NCI-H526 (cell line): ENCODE results near the gene SLC12A5.
"Not testable (repeated sequence)": the region's sequence is repeated elsewhere in the genome, so short reads cannot be mapped to it uniquely, and the experiment has no call there.

Source experiments
- DNase-seq, 2 experiments: peaks; one replicate each; lab custom pipeline; 2025; lab: John Stamatoyannopoulos, UW

The SLC12A5 gene

DNA sequence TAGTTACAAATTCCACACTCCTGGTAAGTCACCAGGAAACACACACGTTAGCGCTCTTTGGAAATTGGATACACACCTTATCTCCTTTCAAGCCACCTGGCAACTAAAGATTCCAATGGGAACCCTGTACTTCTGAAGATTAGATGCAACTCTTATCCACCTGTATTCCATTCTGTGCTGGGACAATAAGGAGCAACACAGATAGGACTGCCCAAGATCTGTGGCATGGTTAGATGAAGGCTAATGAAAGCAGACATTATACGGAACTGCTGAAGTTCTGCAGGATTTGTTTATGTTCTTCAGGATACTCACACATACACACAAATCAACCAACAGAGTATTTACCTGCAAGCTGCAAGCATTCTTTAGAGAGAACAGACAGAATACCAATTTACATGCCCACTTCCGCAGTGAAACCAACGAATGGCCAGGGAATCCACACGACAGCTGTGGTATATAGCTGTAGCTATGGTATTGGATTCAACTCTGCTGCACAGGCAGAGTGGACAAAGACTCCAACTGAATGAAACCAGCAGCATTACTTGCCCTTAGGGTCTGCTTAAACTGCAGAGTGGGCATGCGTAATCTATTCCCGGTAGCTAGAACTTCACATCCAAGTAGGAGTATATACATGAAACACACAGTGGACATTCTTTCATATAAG, 48.8 kb downstream of the SLC12A5 start:
- no peak for DNase-seq

DNA sequence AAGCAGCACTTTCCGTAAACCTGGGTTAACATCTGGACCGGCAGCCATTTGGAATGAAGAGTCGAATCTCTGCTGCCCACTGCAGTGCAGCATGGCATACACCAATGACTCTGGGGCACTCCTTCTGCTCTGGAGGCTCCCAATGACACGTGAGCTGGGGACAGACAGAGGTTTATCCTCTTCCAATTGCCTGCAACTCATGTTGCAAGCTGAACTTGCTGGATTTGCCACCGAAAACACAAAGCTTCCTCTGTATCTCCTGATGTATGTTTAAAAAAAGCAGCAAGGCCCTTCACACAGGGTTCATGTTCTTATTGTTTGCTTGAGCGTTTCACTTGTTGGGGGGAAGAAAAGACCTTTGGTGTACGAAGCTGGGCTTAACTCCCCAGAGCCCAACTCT, 49.9 kb downstream of the SLC12A5 start:
- no peak for DNase-seq

DNA sequence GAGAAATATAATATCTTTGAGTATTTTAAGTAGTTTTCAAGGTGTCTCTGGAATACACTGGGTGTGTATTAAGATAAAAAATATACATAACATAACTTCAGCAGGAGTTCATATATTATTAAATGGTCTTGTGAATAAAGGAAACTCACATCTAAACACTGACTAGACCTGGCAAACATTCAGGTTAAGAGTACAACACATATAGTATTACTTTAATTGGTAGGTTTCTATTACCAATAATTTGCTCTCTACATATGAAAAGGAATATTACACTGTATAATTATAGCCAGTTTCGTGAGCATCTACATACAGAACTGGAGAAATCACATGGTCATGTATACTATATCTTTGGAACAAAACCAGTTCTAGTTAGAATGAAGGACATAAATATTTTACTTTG, 52.1 kb downstream of the SLC12A5 start:
- no peak for DNase-seq

DNA sequence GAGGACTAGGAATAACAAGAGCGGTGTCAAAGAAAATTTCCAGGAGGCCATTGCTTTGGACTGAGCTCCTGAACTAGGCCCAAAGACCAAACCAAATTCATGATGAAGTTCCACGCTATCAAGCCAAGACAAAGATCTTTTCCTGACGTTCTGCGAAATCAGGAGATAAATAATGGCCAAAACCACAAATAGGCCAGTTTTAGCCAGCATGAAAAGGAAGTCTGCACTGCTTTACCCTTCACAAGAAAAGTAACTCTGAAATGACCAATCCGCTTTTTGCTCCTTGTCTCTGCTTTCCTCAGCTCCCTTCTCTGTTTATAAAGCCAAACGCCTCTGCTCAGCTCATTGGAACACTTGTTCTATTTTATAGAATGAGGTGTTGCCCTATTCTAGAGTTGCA, 54.1 kb downstream of the SLC12A5 start:
- no peak for DNase-seq

DNA sequence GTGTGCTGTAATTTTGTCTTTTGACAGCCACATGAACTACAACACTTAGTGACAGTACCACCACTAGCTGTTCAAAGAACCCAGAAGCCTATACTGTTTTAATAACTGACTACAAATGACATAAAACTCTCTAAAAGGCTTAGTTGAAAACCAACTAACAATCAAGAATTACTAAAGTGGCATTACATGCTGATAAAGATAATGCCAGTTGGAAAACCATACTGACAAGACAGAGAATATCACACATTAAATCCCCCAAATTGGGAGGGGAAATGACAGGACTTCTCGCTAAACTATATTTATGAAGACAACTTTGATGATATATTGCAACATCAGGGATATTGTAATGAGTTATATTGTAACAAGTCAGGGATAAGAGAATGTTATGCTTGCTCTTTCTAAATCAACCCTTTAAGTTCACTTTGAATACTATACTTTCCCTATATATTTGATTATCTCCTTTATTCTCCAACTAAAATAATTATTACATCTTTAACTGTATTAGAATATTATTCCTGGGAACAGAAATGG, 54.6 kb downstream of the SLC12A5 start:
- DNase-seq = no peak

DNA sequence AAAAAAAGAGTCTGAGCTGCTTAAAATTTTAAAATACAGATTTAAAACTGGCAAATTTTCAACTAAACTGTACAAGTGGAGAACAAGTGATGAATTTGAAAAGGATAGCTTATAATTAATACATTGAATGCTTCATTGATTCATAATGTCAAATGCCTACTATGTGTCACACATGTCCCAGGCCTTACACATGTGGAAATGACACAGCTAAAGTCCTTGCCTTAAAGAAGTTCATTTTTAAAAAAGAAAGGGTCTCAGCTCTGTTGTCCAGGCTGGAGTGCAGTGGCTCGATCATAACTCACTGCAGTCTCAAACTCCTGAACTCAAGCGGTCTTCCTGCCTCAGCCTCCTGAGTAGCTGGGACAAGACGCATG, 55.8 kb downstream of the SLC12A5 start:
- no peak for DNase-seq

DNA sequence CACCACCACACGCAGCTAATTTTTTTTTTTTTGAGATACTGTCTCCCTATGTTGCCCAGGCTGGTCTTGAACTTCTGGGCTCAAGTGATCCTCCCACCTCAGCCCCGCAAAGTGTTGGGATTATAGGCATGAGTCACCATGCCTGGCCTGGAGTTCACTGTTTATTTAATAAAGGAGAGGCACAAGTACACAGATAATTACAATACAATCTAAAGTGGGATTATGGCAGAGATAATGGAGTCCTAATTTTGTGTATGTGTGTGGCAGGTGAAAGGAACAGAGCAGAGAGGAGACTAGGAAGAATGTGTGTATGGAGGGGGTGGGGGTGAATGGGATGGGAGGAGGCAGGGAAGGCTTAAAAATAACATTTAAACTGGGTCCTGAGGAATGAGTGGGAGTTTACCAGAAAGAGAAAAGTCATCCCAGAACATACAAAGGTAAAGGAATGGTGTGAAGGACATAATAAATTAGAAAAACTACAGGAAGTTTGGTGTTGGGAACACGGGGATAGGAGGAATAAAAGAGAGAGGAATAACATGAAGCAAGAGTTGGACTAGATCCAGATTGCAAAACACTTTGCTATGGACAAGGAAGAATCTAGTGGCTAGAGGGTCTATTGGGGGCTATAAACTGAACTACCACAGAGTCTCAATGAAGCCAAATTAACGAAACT, 56.3 kb downstream of the SLC12A5 start:
- DNase-seq = no peak

DNA sequence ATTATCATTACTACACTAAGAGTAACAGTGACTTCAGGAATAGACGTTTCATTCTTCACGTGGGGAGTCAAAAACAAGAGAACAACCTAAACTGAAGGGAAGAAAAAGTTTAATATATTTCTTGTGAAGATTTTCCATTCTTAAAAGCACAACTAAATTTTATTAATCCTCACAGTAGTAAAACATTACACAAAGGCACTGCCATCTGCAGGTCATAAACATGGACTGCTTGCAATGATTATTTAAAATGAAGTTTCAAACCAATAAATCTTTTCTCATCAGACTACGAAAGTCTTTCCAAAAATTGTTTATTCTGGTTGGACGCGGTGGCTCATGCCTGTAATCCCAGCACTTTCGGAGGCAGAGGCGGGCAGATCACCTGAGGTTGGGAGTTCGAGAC, 58.1 kb downstream of the SLC12A5 start:
- no peak for DNase-seq

DNA sequence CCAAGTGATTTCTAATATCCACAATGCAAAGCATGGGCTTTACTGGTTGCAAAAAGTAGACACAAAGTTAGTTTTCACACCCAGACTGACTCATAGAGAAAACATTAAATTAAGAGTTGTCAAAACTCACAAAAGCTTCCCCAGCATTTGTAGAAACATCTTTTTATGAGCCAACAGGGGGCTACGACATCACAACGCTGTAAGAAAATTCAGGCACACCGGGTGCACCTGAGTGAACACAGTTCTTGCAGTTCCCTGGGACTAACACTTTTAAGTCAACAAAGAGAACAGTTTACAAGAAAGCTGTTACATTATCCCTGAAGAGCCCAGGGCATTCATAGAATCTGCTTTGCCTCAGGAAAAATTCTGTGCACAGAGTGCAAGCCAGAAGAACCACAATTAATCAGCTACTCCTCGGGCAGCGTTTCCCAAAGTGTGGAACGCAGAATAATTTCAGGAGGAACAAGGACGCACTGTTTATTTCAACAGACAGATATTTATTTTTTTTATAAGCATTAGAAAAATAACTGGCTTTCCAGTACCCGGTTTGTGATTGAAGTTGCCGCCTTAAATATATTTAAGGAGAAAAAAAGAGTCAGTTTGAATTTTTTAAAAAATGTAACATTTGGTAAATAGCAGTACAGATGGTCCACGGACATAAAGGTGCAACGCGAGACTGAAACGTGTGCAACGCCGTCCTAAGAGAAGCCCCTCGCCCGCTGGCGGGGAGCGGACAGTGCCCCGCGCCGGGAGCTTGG, 59.6 kb downstream of the SLC12A5 start:
- peak in 1 of 2 experiments; percentile 23 for DNase-seq

DNA sequence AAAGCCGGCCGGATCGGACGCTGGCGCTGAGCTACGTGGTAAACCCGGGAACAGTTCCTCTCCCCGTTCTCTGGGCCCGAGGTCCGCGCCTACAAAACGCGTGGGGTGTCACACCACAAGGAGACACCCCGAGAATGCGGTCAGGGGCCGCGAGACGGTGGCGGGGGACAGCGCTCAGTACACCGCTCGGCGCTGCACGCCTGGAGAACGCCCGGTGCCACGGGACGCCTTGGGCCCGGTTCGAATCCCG, 60.1 kb downstream of the SLC12A5 start:
- DNase-seq = peak; percentile 13 to 77

DNA sequence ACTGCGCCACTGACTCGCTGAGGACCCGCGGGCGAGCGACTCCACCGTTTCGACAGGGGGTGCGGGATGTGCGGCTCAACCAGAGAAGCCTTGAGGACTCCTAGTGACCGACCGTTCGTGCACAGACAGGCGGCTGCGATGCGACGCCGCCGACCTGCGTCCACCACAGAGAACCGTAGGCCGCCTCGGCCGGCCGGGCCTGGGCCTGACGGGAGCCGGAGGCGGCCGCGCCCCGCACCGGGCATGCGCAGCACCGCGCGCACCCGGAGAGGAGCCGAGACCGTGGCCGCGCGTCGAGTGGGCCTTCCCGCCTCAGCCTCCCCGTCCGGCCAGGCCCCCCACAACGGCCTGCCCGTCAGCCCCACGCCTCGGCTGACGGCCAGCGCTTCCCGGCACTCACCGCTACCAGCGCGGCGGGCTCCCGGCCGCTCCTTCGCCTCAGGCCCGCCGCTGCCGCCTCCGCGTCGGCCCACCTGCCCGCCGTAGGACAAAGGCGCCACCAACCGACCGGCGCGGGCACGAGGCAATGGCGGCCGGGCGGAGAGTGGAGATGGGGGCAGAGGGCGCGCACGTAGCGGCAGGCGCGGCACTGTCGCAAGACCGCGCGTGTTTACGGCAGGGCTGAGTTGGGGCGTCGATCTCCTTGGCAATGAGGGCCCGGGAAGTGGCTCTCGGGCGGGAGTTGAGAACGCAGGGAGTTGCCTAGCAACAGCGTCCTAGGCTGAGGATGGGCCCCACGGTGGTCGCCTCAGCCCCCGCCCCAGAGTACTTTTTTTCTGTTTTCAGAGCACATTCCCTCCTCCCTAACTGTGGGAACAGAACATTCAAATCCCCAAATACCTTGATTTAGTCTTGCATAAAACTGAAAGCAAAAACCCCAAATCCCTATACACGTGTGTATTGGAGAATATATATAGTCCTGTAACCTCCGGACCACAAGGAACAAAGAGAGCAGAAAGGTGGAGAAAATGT, 60.7 kb downstream of the SLC12A5 start, which contains the start of gene NCOA5:
Gene NCOA5 (minus strand): TSS at position 546 of the 972 bp plus-strand sequence. CDS start 10,538 bp downstream, outside the sequence.
- peak; percentile 95 to 99 for DNase-seq

DNA sequence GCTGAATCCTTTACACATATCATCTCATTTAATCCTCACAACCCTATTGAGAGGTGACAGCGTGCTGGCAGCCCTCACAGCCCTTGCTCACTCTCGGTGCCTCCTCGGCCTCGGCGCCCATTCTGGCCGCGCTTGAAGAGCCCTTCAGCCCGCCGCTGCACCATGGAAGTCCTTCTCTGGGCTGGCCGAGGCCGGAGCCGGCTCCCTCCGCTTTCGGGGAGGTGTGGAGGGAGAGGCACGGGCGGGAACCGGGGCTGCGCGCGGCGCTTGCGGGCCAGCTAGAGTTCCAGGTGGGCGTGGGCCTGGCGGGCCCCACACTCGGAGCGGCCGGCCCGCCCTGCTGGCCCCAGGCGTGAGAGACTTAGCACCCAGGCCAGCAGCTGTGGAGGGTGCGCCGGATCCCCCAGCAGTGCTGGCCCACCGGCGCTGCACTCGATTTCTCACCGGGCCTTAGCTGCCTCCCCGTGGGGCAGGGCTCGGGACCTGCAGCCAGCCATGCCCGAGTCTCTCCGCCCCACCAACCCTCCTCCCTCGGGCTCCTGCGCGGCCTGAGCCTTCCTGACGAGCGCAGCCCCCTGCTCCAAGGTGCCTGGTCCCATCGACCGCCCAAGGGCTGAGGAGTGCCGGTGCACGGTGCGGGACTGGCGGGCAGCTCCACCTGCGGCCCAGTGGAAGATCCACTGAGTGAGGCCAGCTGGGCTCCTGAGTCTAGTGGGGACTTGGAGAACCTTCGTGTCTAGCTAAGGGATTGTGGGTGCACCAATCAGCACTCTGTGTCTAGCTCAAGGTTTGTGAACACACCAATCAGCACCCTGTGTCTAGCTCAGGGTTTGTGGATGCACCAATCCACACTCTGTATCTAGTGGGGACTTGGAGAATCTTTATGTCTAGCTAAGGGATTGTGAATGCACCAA, 62.9 kb downstream of the SLC12A5 start:
- DNase-seq = not testable (repeated sequence)

DNA sequence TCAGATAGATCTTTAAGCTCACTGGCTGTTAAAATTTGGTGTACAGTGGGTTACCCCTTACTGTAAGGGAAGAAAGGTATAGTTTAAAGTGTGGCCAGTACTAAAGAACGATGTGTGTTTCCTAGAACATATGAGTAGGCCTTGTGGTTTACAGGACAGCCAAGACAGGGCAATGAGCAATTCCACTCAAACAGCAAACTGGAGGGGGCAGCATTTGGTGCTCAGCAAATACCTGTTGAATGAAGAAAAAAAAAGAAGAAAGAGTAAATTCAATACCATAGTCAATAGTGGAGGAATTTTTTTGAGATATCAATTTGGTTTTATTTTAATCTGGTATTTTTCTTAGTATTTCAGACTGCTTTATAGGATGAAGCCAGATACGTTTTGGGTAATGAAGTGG, 64.5 kb downstream of the SLC12A5 start:
- DNase-seq = no peak

DNA sequence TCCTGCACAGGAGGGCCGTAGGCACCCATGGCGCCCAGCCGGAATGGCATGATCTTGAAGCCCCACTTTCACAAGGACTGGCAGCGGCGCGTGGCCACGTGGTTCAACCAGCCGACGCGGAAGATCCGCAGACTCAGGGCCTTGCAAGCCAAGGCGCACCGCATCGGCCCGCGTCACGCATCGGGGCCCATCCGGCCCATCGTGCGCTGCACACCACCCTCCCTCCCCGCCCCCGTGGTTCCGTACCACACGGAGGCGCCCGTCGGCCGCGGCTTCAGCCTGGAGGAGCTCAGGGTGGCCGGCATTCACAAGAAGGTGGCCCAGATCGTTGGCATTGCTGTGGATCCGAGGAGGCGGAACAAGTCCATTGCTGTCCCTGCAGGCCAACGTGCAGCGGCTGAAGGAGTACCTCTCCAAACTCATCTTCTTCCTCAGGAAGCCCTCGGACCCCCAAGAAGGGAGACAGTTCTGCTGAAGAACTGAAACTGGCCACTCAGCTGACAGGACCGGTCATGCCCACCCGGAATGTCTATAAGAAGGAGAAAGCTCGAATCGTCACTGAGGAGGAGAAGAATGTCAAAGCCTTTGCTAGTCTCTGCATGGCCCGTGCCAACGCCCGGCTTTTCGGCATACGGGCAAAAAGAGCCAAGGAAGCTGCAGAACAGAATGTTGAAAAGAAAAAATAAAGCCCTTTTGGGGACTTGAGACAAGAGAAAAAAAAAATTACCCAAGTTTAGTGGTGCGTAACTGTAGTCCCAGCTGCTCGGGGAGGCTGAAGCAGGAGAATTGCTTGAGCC, 70.7 kb downstream of the SLC12A5 start:
- peak in 1 of 2 experiments; percentile 64 for DNase-seq

DNA sequence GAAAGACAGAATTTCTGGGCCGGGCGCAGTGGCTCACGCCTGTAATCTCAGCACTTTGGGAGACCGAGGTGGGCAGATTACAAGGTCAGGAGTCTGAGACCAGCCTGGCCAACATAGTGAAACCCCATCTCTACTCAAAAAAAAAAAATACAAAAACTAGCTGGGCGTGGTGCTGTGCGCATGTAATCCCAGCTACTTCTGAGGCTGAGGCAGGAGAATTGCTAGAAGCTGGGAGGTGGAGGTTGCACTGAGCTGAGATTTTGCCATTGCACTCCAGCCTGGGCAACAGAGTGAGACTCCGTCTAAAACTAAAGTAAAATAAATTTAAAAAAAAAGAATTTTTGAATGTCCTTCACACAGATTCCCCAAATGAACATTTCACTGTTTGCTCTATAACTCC, 71.4 kb downstream of the SLC12A5 start:
- DNase-seq = not testable (repeated sequence)

DNA sequence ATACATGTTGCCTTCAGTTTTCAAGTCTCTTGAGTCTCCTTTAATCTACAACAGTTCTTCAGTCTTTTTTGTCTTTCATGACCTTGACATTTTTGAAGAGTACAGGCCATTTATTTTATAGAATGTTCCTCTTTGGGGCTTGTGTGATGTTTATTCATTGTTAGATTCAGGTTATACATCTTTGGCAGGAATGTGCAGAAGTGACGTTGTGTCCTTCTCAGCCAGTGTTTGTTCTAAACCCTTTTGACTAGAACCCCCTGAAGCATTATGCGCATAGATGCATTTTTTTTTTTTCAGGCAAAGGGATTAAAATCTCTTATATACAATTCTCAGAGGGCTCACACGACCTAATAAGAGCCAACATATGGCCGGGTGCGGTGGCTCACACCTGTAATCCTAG, 72.0 kb downstream of the SLC12A5 start:
- no peak for DNase-seq

DNA sequence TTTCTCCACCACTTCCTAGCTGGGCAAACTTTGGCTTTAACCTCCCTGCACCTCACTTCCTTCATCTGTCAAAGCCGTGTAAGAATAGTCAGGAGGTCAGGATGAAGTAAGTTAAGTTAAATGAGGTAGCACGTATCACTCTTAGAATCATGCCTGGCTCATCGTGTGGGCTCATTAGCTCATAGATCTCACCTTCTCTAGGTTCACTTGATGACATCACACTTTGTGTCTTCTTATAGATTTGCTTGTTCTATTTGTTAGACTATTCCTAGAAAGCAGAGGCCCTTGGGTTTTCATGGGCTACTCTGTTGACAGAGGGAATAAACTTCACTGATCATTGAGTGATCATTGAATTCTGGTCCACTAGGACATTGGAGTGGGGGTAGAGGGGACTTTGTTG, 72.9 kb downstream of the SLC12A5 start:
- no peak for DNase-seq

DNA sequence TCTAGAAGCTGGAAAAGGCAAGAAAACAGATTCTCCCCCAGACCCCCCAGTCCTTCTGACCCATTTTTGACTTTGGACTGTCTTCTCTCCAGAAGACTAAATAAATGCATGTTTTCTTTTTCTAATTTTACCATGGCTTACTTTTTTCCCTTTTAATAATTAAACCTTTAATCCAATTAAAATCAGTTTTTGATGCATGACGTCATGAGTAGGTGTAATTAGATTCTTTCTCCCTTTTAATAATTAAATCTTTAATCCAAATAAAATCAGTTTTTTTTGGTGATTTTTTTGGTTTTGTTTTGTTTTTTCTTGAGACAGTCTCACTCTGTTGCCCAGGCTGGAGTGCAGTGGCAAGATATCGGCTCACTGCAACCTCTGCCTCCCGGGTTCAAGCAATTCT, 73.9 kb downstream of the SLC12A5 start:
- DNase-seq = no peak

DNA sequence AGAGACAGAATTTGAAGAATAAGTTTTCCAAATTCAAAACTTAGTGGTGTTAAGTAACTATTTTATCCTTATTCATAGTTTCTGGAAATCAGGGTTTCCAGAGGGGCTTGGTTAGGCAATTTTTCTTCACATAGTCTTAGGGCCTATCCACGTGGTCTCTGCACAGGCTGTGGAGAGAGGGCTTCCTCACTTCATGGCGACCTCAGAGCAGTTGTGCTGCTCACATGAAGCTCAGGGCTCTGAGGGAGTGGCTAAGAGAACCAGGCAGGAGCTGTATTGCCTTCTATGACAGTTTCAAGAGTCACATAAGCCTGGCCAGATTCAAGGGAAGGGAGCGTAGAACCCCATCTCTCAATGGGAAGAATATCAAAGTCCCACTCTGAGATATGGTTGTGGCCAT, 75.2 kb downstream of the SLC12A5 start:
- no peak for DNase-seq

DNA sequence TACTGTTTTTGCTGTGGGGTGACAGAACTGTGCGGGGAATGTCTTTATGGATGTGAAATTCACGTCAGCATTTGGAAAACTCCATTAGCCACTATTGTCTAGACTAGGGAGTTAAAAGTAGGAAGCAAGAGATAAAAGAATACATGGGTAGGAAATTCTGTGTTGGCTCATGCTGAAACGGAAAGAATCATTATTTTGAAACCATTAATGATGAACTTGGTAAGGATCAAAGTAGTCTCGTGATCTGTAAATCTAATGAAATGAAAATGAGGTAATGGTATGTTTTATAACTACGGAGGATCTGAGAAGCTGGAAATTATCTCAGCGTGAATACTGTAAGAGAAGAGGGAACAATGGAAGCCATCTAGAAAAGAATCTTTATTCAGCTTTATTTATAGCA, 78.0 kb downstream of the SLC12A5 start:
- no peak for DNase-seq
